Mesodermal cell (in vitro differentiated cells): ENCODE results near the gene RTL5. TPM values are rescaled to one million over a fixed set of nuclear protein-coding genes. Genes with fewer than 3 reads are reported as not detected.
"Not testable (repeated sequence)": the region's sequence is repeated elsewhere in the genome, so short reads cannot be mapped to it uniquely, and the experiment has no call there.

Experiments used
- H3K27ac ChIP-seq: 2 replicates; pipeline ENCODE4 v1.7.0; 2013; ENCODE audit warnings: mild to moderate bottlenecking, low read depth, low read length, moderate library complexity; ENCODE audit not compliant: severe bottlenecking
- H3K36me3 ChIP-seq: 2 replicates; pipeline ENCODE4 v1.7.1; 2013; ENCODE audit warnings: mild to moderate bottlenecking, low read length, moderate library complexity; ENCODE audit not compliant: control insufficient read depth, insufficient read depth
- H3K4me1 ChIP-seq: one replicate; pipeline ENCODE4 v1.7.1; 2013; ENCODE audit warnings: mild to moderate bottlenecking, low read length; ENCODE audit not compliant: insufficient read depth, control insufficient read depth, poor library complexity, severe bottlenecking
- H3K4me3 ChIP-seq: 2 replicates; pipeline ENCODE4 v1.7.0; 2013; ENCODE audit warnings: low read length, control low read depth, mild to moderate bottlenecking; ENCODE audit not compliant: insufficient read depth, poor library complexity, severe bottlenecking; ENCODE audit errors: extremely low read depth
- H3K9me3 ChIP-seq: 2 replicates; pipeline ENCODE4 v1.7.1; 2013; ENCODE audit warnings: mild to moderate bottlenecking, low read length, moderate library complexity; ENCODE audit not compliant: control insufficient read depth
- WGBS, 2 experiments: methylation state at CpG; one replicate each; pipeline ENCODE4 v1.1.5; 2013; ENCODE audit warnings: missing lambda C conversion rate in 2 of 2; ENCODE audit not compliant: insufficient coverage in 2 of 2; 5-methylcytosine and 5-hydroxymethylcytosine counted together
- polyA plus RNA-seq, 2 experiments: library from polyadenylated mRNA; stranded (reverse); fragments of 50-300 nt; gene quantifications; one replicate each; pipeline ENCODE4 v1.2.3, GENCODE V29; 2013

Gene RTL5
- polyA plus RNA-seq (2013, experiment 1 of 2), result 12.0 TPM
- polyA plus RNA-seq (2013, experiment 2 of 2), result 10.1 TPM

GRCh38 chrX:72131317-72132294 lies at the start of gene RTL5:
Gene RTL5, minus strand, starts transcription at chrX:72131915.
- WGBS, 2 experiments, result 2 to 3% methylated on average over 12 to 26 of the region's 106 CpGs
- peak within 1 kb of the TSS; percentile 41 for H3K27ac ChIP-seq

GRCh38 chrX:72180539-72180938 lies 48.8 kb upstream of the RTL5 start:
- Histone ChIP-seq H3K4me1 (no peaks in the 10 kb centered on the region), H3K36me3 (peaks cover 4% of the 10 kb centered on the region), H3K9me3 (no peaks in the 10 kb centered on the region), H3K4me3 (peak overlapping the region; percentile 62), H3K27ac (no peak overlapping the region)
- WGBS, 2 experiments, result no CpG with 5 or more reads among the region's 1 CpG

More at GRCh38 chrX:72131317-72132294, at the start of gene RTL5:
- no peaks in the 10 kb centered on the region for H3K9me3 ChIP-seq
- H3K36me3 ChIP-seq, result peaks cover 24% of the 10 kb centered on the region
- peak within 1 kb of the TSS; percentile 42 for H3K4me3 ChIP-seq
- peaks cover 19% of the 10 kb centered on the region for H3K4me1 ChIP-seq

GRCh38 chrX:72176981-72177380 lies 45.3 kb upstream of the RTL5 start:
- whole genome bisulfite sequencing, 2 experiments, result 100% methylated on average over 1 of the region's 2 CpGs; no CpG with 5 or more reads in 1 of the 2 experiments
- Histone ChIP-seq H3K4me1 (no peaks in the 10 kb centered on the region), H3K4me3 (no peak overlapping the region), H3K36me3 (no peaks in the 10 kb centered on the region), H3K9me3 (no peaks in the 10 kb centered on the region), H3K27ac (no peak overlapping the region)

DNA sequence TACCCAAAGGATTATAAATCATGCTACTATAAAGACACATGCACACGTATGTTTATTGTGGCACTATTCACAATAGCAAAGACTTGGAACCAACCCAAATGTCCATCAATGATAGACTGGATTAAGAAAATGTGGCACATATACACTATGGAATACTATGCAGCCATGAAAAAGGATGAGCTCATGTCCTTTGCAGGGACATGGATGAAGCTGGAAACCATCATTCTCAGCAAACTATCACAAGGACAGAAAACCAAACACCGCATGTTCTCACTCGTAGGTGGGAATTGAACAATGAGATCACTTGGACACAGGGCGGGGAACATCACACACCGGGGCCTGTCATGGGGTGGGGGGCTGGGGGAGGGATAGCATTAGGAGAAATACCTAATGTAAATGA lies 44.6 kb upstream of the RTL5 start:
- no CpG with 5 or more reads among the region's 5 CpGs for WGBS, 2 experiments

GRCh38 chrX:72169008-72169728 lies 37.5 kb upstream of the RTL5 start:
- Histone ChIP-seq H3K36me3 (no peaks in the 10 kb centered on the region), H3K9me3 (no peaks in the 10 kb centered on the region), H3K4me3 (no peak overlapping the region), H3K4me1 (no peaks in the 10 kb centered on the region), H3K27ac (no peak overlapping the region)
- no CpG with 5 or more reads among the region's 6 CpGs for WGBS, 2 experiments

More for the DNA sequence above, 44.6 kb upstream of the RTL5 start:
- H3K36me3 ChIP-seq, H3K4me1 ChIP-seq, H3K27ac ChIP-seq, H3K9me3 ChIP-seq, H3K4me3 ChIP-seq: not testable (repeated sequence)

DNA sequence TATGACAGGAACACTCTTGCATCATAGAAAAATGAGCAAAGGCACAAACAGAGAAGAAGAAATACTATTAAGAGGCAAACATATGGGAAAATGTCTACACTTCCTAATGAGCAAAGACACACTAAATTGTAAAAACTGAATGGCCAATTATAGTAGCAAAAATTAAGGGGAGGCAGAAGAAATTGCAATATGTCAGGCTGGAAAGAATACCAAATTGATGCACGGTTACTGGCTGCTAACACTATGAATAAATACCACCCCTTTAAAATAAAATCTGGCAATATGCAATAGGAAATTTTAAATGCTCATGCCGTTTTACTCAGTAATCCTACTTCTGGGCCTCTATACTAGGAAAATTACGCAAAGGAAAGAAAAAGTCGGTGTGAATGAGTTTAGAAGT lies 33.8 kb upstream of the RTL5 start:
- Histone ChIP-seq H3K36me3 (no peaks in the 10 kb centered on the region), H3K4me1 (no peaks in the 10 kb centered on the region), H3K4me3 (no peak overlapping the region), H3K27ac (no peak overlapping the region), H3K9me3 (no peaks in the 10 kb centered on the region)
- WGBS, 2 experiments, result no CpG with 5 or more reads among the region's 4 CpGs

- Histone ChIP-seq H3K4me3 (no peak overlapping the region), H3K36me3 (no peaks in the 10 kb centered on the region), H3K27ac (no peak overlapping the region), H3K4me1 (no peaks in the 10 kb centered on the region), H3K9me3 (no peaks in the 10 kb centered on the region)
- 94% methylated on average over 3 of the region's 10 CpGs; no CpG with 5 or more reads in 1 of the 2 experiments for WGBS, 2 experiments
These were observed 28.1 kb upstream of the RTL5 start for GRCh38 chrX:72159769-72160168.

GRCh38 chrX:72158773-72159172 lies 27.1 kb upstream of the RTL5 start:
- no peaks in the 10 kb centered on the region for H3K9me3 ChIP-seq
- no peak overlapping the region for H3K27ac ChIP-seq
- no peak overlapping the region for H3K4me3 ChIP-seq
- H3K36me3 ChIP-seq, result no peaks in the 10 kb centered on the region
- 75 to 100% methylated on average over 1 to 2 of the region's 3 CpGs for WGBS, 2 experiments
- H3K4me1 ChIP-seq, result no peaks in the 10 kb centered on the region

- H3K36me3 ChIP-seq, result peaks cover 25% of the 10 kb centered on the region
- WGBS, 2 experiments, result no CpG with 5 or more reads among the region's 2 CpGs
- H3K4me1 ChIP-seq, result no peaks in the 10 kb centered on the region
- no peak overlapping the region for H3K27ac ChIP-seq
- no peaks in the 10 kb centered on the region for H3K9me3 ChIP-seq
- no peak overlapping the region for H3K4me3 ChIP-seq
These were observed 14.8 kb upstream of the RTL5 start for GRCh38 chrX:72146527-72146926.

- 0% methylated on average over 1 of the region's 2 CpGs; no CpG with 5 or more reads in 1 of the 2 experiments for WGBS, 2 experiments
- Histone ChIP-seq H3K27ac (no peak overlapping the region), H3K4me3 (no peak overlapping the region), H3K9me3 (no peaks in the 10 kb centered on the region), H3K36me3 (peaks cover 33% of the 10 kb centered on the region), H3K4me1 (no peaks in the 10 kb centered on the region)
These were observed 13.5 kb upstream of the RTL5 start for GRCh38 chrX:72145181-72145580.
